Measurements from ENCODE around the gene CDH8. TPM values are rescaled to one million over a fixed set of nuclear protein-coding genes. Genes with fewer than 3 reads are reported as not detected.

Gene CDH8
- total and polyA plus RNA-seq, 2 of the 4 experiments (the other 2 are of a cell fraction), result not detected

DNA sequence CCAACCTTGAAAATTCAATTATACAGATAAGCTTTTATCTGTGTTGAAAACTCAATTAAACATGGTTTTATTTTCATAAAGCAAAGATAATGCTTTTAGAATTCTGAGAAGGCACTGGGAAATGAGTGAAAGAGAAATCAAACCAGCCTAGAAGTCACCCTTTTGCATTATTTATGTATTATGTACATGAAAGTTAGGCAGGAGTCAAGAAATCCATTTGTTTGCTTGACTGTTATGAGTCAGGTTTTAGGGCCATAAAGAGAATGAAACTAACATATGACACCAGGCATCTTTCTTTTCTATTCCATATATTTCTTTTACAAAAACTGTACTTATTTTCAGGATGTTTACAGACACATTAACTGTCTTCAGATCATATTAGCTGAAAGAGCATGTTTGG, 23.3 kb upstream of the CDH8 start:
- H3K4ac ChIP-seq (ENCODE audit: low read depth, low read length), result no peak overlapping the region
- in situ Hi-C loops (cut with MboI; ENCODE audit: low sequenced_read_pairs), result no loop called here
- no peak overlapping the region for H4K91ac ChIP-seq (ENCODE audit: insufficient read depth, low read depth, low read length)
- no peak overlapping the region for H3K4me2 ChIP-seq (ENCODE audit: low read depth, low read length)
- no peak overlapping the region for H2BK20ac ChIP-seq (ENCODE audit: low read depth, low read length)
- no peak overlapping the region for H2BK120ac ChIP-seq (ENCODE audit: low read depth, low read length)
- no peak overlapping the region for H3K18ac ChIP-seq (ENCODE audit: low read depth, low read length)
- no peak overlapping the region for H4K8ac ChIP-seq (ENCODE audit: low read depth in 2 of 2, low read length in 2 of 2)
- intact Hi-C loops (cut with micrococcal nuclease), result no loop called here
- ChIA-PET POLR2A (ENCODE audit: unreplicated experiment) (no interaction called here), CTCF (no interaction called here)
- H3K9me1 ChIP-seq (ENCODE audit: insufficient read depth, low read length), result no peaks in the 10 kb centered on the region
- H3K56ac ChIP-seq (ENCODE audit: extremely low read depth, insufficient read depth, low read length), result no peak overlapping the region
- ATAC-seq (ENCODE audit: low read depth), result no peak
- H3K14ac ChIP-seq (replicated peaks; ENCODE audit: low read depth, low read length), result no peak overlapping the region
- TF ChIP-seq, protein P1, sequence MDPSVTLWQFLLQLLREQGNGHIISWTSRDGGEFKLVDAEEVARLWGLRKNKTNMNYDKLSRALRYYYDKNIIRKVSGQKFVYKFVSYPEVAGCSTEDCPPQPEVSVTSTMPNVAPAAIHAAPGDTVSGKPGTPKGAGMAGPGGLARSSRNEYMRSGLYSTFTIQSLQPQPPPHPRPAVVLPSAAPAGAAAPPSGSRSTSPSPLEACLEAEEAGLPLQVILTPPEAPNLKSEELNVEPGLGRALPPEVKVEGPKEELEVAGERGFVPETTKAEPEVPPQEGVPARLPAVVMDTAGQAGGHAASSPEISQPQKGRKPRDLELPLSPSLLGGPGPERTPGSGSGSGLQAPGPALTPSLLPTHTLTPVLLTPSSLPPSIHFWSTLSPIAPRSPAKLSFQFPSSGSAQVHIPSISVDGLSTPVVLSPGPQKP (IDR thresholded peaks at IDR 0.05; ENCODE audit: borderline replicate concordance, low read depth, low read length), result no peak
- TF ChIP-seq RFX5 (IDR thresholded peaks at IDR 0.05; ENCODE audit: low read depth, low read length) (no peak), POLR2A (IDR thresholded peaks at IDR 0.05; ENCODE audit: low read depth, low read length) (no peak), FOS (IDR thresholded peaks at IDR 0.05; ENCODE audit: low read depth, low read length) (no peak)
- no peak overlapping the region for H2BK15ac ChIP-seq (ENCODE audit: low read depth, low read length)
- dilution Hi-C loops (cut with HindIII; ENCODE audit: low sequenced_read_pairs, unreplicated experiment), result no loop called here
- no peaks in the 10 kb centered on the region for H3K4me1 ChIP-seq (ENCODE audit: control insufficient read depth, insufficient read depth, low read length)
- no peak overlapping the region for H3K4me3 ChIP-seq (ENCODE audit: insufficient read depth, low read depth, low read length)
- H3K36me3 ChIP-seq (ENCODE audit: control insufficient read depth, insufficient read depth, low read length), result no peaks in the 10 kb centered on the region
- no peak overlapping the region for H3K23ac ChIP-seq (ENCODE audit: low read depth, low read length)
- no peaks in the 10 kb centered on the region for H3K79me1 ChIP-seq (ENCODE audit: low read depth in 1 of 2, low read length in 2 of 2)
- H4K5ac ChIP-seq (ENCODE audit: low read depth, low read length), result no peak overlapping the region
- BruUV-seq (replicated peaks), result no TSS peak
- no peak overlapping the region for H2AK9ac ChIP-seq (replicated peaks; ENCODE audit: low read depth, low read length, poor library complexity)
- no peak overlapping the region for H2BK5ac ChIP-seq (ENCODE audit: low read depth, low read length, poor library complexity, severe bottlenecking)
- no peaks in the 10 kb centered on the region for H3K27me3 ChIP-seq (ENCODE audit: control insufficient read depth, insufficient read depth, low read length)
- no peak overlapping the region for H3K27ac ChIP-seq (ENCODE audit: insufficient read depth, low read length)
- peaks cover 4% of the 10 kb centered on the region; the same call in 1 of the 2 replicates for H3K9me3 ChIP-seq (ENCODE audit: control insufficient read depth, insufficient read depth, low read length)
- H2AFZ ChIP-seq (replicated peaks; ENCODE audit: low read length, poor library complexity), result no peak overlapping the region
- no peak overlapping the region for H3K9ac ChIP-seq (ENCODE audit: low read depth, low read length)
- DNase-seq, result no peak
- no peak overlapping the region for H2AK5ac ChIP-seq (ENCODE audit: low read depth, low read length)
- no peaks in the 10 kb centered on the region for H4K20me1 ChIP-seq (ENCODE audit: insufficient read depth, low read length)
